Right lobe of liver (tissue), 6 donors: ENCODE measurements around the gene NKIRAS2. TPM values are rescaled to one million over a fixed set of nuclear protein-coding genes. Genes with fewer than 3 reads are reported as not detected.

Experiments
- ATAC-seq, 4 donors: fragments of 200-7000 bp; cut with Tn5 transposase; one replicate each; pipeline ENCODE4 v1.9.1; 2020; ENCODE audit warnings: mild to moderate bottlenecking in 4 of 4, moderate library complexity in 4 of 4
- DNase-seq, 3 donors: peaks; one replicate each; pipeline ENCODE4 v3.0.0-alpha.2; 2020
- H3K27ac ChIP-seq, 3 donors: fragments of 200-600 bp; one replicate each; pipeline ENCODE4 v1.8.0; 2022
- H3K27me3 ChIP-seq, 2 donors: fragments of 200-600 bp; one replicate each; pipeline ENCODE4 v1.8.0; 2022
- H3K36me3 ChIP-seq, 4 donors: fragments of 200-600 bp; sonication (generic) in 1 of 4; one replicate each; pipeline versions ENCODE4 v1.5.1 to v1.8.0; 2017 to 2022; ENCODE audit warnings: control low read depth in 1 of 4
- H3K4me1 ChIP-seq, 4 donors: fragments of 200-600 bp; sonication (generic) in 1 of 4; one replicate each; pipeline versions ENCODE4 v1.5.1 to v1.8.0; 2017 to 2022; ENCODE audit warnings: control low read depth in 1 of 4
- H3K4me3 ChIP-seq, 3 donors: fragments of 200-600 bp; one replicate each; pipeline ENCODE4 v1.8.0; 2022
- H3K9me3 ChIP-seq, 4 donors: fragments of 200-600 bp; sonication (generic) in 1 of 4; one replicate each; pipeline versions ENCODE4 v1.5.1 to v1.8.0; 2017 to 2022; ENCODE audit warnings: control low read depth in 1 of 4
- POLR2A ChIP-seq: fragments of 450-650 bp; IDR thresholded peaks from one replicate; pipeline ENCODE4 v1.6.1; 2017; ENCODE audit warnings: antibody characterized with exemption, mild to moderate bottlenecking
- WGBS: methylation state at CpG from one replicate; pipeline ENCODE4 v1.1.6; 2018; ENCODE audit warnings: low coverage, low lambda C conversion rate; ENCODE audit not compliant: insufficient coverage; ENCODE audit errors: missing lambda C conversion rate; 5-methylcytosine and 5-hydroxymethylcytosine counted together
- intact Hi-C, 2 donors: fragments of 100-400 bp; cut with DNase I; formaldehyde crosslinking; loops; one replicate each; pipeline versions ENCODE4 v1.11.2 to v1.14.1; 2022
- total RNA-seq, 6 experiments: library from RNA; depleted of rRNA in 2 of 6; stranded (reverse); fragments of >200 nt in 2 of 6; fragmentation: NEBNext Ultra II Directional in 3 of 6; extraction: Animal tissue kit (Norgen Biotek cat#: 25700) in 3 of 6; gene quantifications; one replicate each; pipeline versions ENCODE4 v1.1.0 to v1.2.4, GENCODE V29; 2016 to 2023
- TF ChIP-seq, protein P1 (sequence below), 4 donors: fragments of 200-600 bp in 3 of 4; fragments of 450-650 bp in 1 of 4; IDR thresholded peaks; one replicate each; pipeline versions ENCODE4 v1.5.1 to v1.8.0; 2016 to 2022; ENCODE audit warnings: antibody characterized with exemption in 4 of 4, mild to moderate bottlenecking in 2 of 4
- donor health status: DM: no; HTN: yes; CAD: no.
- donor health status: DM: no; HTN: no; CAD: no.
- donor health status: DM: no; HTN: no; CAD: no.
- donor health status: DM: no; HTN: yes; CAD: no.
- donor health status: DM: no; HTN: yes; CAD: no.

The NKIRAS2 gene
- total RNA-seq, 6 experiments from 2014 or later = 11.1 to 27.0 (median 12.3) TPM

DNA sequence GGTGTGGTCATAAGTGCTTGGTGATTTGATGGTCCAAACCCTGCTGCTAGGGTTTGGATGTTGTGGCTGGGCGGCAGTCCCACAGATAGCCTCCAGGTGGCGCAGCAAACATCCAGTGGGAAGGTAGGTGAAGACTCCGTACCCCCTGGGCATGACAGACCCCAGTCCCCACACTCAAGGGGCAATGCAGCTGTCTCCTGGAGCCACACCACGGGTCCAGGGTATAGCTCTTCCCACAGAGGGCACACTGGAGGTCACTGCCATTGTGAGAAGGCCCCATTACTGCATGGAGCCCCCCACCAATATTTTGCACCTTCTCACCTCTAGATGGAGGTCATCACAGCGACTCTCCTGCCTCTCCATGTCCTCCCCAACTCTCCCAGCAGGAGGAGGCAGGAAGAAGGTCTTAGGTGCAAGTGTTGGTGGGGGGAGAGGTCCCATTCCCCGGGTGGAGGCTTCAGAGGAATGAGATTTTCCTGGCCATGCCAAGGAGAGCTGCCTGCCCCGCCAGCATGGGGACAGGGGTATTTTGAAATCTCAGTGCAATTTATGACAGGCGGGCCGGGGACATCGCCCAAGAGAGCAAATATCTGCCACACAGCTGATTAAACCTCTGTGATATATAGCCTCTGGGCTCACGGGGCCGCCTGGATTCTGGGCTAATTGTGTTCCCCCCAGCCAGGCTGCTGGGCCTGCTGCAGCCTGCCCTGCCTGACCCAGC lies 47.6 kb downstream of the NKIRAS2 start:
- WGBS = 9% methylated on average over 9 of the region's 12 CpGs
- Histone ChIP-seq H3K36me3 (no peaks in the 10 kb centered on the region), H3K9me3 (no peaks in the 10 kb centered on the region), H3K27ac (no peak overlapping the region), H3K4me3 (no peak overlapping the region), H3K27me3 (peaks cover 0 to 6% of the 10 kb centered on the region in 2 donors), H3K4me1 (peaks cover 0 to 5% (median 0%) of the 10 kb centered on the region in 4 donors)
- ATAC-seq (peak; percentile 72 to 84 (median 80)), DNase-seq (peak; percentile 59 to 72 (median 71))
- no peak for TF ChIP-seq POLR2A
- TF ChIP-seq, protein P1, sequence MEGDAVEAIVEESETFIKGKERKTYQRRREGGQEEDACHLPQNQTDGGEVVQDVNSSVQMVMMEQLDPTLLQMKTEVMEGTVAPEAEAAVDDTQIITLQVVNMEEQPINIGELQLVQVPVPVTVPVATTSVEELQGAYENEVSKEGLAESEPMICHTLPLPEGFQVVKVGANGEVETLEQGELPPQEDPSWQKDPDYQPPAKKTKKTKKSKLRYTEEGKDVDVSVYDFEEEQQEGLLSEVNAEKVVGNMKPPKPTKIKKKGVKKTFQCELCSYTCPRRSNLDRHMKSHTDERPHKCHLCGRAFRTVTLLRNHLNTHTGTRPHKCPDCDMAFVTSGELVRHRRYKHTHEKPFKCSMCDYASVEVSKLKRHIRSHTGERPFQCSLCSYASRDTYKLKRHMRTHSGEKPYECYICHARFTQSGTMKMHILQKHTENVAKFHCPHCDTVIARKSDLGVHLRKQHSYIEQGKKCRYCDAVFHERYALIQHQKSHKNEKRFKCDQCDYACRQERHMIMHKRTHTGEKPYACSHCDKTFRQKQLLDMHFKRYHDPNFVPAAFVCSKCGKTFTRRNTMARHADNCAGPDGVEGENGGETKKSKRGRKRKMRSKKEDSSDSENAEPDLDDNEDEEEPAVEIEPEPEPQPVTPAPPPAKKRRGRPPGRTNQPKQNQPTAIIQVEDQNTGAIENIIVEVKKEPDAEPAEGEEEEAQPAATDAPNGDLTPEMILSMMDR (IDR thresholded peaks at IDR 0.05) = peak; percentile 82 to 94 (median 89)
- intact Hi-C loops = loop anchor here (5.0 kb wide), 2 partner anchors 35 to 50 kb away; no protein-coding TSS in a partner anchor

GRCh38 chr17:42068979-42069378 lies 49.1 kb downstream of the NKIRAS2 start:
- Histone ChIP-seq H3K36me3 (no peaks in the 10 kb centered on the region), H3K9me3 (no peaks in the 10 kb centered on the region), H3K27ac (no peak overlapping the region), H3K27me3 (peaks cover 0 to 7% of the 10 kb centered on the region in 2 donors), H3K4me1 (peaks cover 0 to 7% (median 0%) of the 10 kb centered on the region in 4 donors), H3K4me3 (no peak overlapping the region)
- 71% methylated on average over 1 of the region's 3 CpGs for whole genome bisulfite sequencing
- intact Hi-C loops = loop anchor here (5.0 kb wide), 2 partner anchors 33 to 48 kb away; no protein-coding TSS in a partner anchor
- TF ChIP-seq, protein P1 (IDR thresholded peaks at IDR 0.05) = no peak
- TF ChIP-seq POLR2A = no peak
- ATAC-seq = no peak
- no peak for DNase-seq

GRCh38 chr17:42071810-42072209 lies 51.9 kb downstream of the NKIRAS2 start:
- no peak for TF ChIP-seq POLR2A
- TF ChIP-seq, protein P1 (IDR thresholded peaks at IDR 0.05) = no peak
- H3K27ac ChIP-seq = no peak overlapping the region
- intact Hi-C loops = no loop called here
- no peaks in the 10 kb centered on the region for H3K9me3 ChIP-seq
- H3K4me1 ChIP-seq = peaks cover 0 to 7% (median 0%) of the 10 kb centered on the region in 4 donors
- 20% methylated on average over 2 of the region's 3 CpGs for WGBS
- no peak overlapping the region for H3K4me3 ChIP-seq
- no peaks in the 10 kb centered on the region for H3K36me3 ChIP-seq
- H3K27me3 ChIP-seq = peaks cover 0 to 7% of the 10 kb centered on the region in 2 donors
- no peak for ATAC-seq
- no peak for DNase-seq

DNA sequence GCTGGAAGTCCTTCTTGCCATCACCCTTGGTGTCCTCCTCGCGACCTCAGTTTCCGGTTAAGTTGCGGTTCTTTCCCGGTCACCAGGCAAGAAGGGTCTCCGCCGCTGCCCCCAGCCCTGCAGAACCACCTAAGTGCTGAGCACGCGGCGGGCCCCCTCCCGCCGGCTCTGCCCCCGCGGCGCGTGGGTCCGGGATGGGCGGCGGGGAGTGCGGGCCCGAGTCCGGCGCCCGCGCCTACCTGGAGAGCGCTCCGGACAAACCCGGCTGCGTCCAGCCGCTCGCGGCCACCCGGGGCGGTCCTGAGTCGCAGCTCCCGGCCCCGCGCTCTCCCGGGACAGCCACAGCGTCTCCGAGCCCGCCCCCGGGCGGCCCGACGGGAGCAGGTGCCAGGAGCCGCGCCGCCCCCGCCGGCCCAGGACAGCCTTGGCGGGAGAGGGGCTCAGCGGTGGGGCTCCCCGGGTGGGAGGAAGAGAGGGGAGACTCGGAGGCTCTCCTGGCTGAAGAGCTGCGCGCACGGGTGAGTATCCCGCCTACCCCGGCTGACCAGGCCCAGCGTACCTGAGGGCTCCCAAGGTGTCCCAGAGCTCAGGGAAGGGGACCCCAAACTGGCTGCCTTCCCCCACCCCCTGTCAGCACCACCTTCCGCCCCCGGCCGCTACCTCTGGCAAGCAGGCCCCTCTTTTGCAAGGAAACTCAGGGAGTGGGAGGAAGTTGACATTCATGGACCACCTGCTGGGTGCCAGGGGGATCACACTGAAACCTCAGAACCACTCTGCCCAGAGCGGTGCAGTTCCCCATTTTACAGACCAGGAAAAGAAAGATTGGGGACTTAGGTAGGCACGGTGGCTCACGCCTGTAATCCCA lies 52.7 kb downstream of the NKIRAS2 start:
- H3K4me3 ChIP-seq = peak overlapping the region in 2 of 3 donors; percentile 18 to 42
- intact Hi-C loops = no loop called here

More for the DNA sequence above, 52.7 kb downstream of the NKIRAS2 start:
- peaks cover 0 to 7% of the 10 kb centered on the region in 2 donors for H3K27me3 ChIP-seq
- 15% methylated on average over 18 of the region's 67 CpGs for WGBS
- no peak overlapping the region for H3K27ac ChIP-seq
- peak in 1 of 3 donors; percentile 43 for DNase-seq
- H3K36me3 ChIP-seq = no peaks in the 10 kb centered on the region
- no peaks in the 10 kb centered on the region for H3K9me3 ChIP-seq
- H3K4me1 ChIP-seq = peaks cover 0 to 7% (median 0%) of the 10 kb centered on the region in 4 donors
- TF ChIP-seq, protein P1 (IDR thresholded peaks at IDR 0.05) = peak in 3 of 4 donors; percentile 10 to 26 (median 11)
- TF ChIP-seq POLR2A = no peak
- ATAC-seq = peak; percentile 68 to 79 (median 75)

Other genes with a start within 250 kb of the NKIRAS2 start
- gene JUP, start 233.4 kb upstream of the NKIRAS2 start, total RNA-seq = 10 to 100 TPM; 54.3 to 74.8 (median 65.7) TPM
- gene P3H4, start 208.1 kb upstream of the NKIRAS2 start, total RNA-seq = 1 to 10 TPM; 1.8 to 3.8 (median 2.8) TPM
- 1 to 10 TPM; 2.4 to 5.1 (median 4.0) TPM for gene FKBP10, start 207.1 kb upstream of the NKIRAS2 start, total RNA-seq
- gene NT5C3B, start 183.9 kb upstream of the NKIRAS2 start, total RNA-seq = 10 to 100 TPM; 19.9 to 30.7 (median 23.1) TPM
- gene KLHL10, start 182.3 kb upstream of the NKIRAS2 start, total RNA-seq = not detected
- gene KLHL11, start 154.7 kb upstream of the NKIRAS2 start, total RNA-seq = 1 to 10 TPM; 2.9 to 7.0 (median 5.7) TPM
- gene ACLY, start 101.1 kb upstream of the NKIRAS2 start, total RNA-seq = 10 to 100 TPM; 16.6 to 95.9 (median 33.6) TPM
- under 1 TPM in 3 of 6 experiments, not detected in 3; 0.12 to 0.13 (median 0.12) TPM for gene ODAD4, start 89.5 kb upstream of the NKIRAS2 start, total RNA-seq
- gene CNP, start 53.3 kb upstream of the NKIRAS2 start, total RNA-seq = 10 to 100 TPM; 30.1 to 42.7 (median 33.0) TPM
- 10 to 100 TPM; 32.7 to 40.3 (median 35.2) TPM for gene DNAJC7, start 2.7 kb upstream of the NKIRAS2 start, total RNA-seq
- under 1 TPM; 0.06 to 0.42 (median 0.12) TPM for gene C17orf113, start 30.5 kb downstream of the NKIRAS2 start, total RNA-seq
- 1 to 10 TPM in 1 of 6 experiments, under 1 TPM in 2, not detected in 3; 0.11 to 1.2 (median 0.11) TPM for gene ZNF385C, start 78.4 kb downstream of the NKIRAS2 start, total RNA-seq
- gene DHX58, start 92.6 kb downstream of the NKIRAS2 start, total RNA-seq = 10 to 100 TPM in 4 of 6 experiments, 1 to 10 TPM in 2; 9.0 to 27.9 (median 19.6) TPM
- gene KAT2A, start 101.3 kb downstream of the NKIRAS2 start, total RNA-seq = 10 to 100 TPM; 14.3 to 36.4 (median 21.3) TPM
- gene HSPB9, start 102.7 kb downstream of the NKIRAS2 start, total RNA-seq = 1 to 10 TPM in 2 of 6 experiments, under 1 TPM in 4; 0.38 to 1.6 (median 0.85) TPM
- gene RAB5C, start 134.9 kb downstream of the NKIRAS2 start, total RNA-seq = 100 to 1,000 TPM in 1 of 6 experiments, 10 to 100 TPM in 5; 54.0 to 108 (median 65.3) TPM
- under 1 TPM in 1 of 6 experiments, not detected in 5; 0.11 TPM for gene KCNH4, start 161.1 kb downstream of the NKIRAS2 start, total RNA-seq
- gene HCRT, start 165.4 kb downstream of the NKIRAS2 start, total RNA-seq = not detected
- 10 to 100 TPM in 5 of 6 experiments, 1 to 10 TPM in 1; 8.8 to 23.9 (median 12.8) TPM for gene GHDC, start 174.4 kb downstream of the NKIRAS2 start, total RNA-seq